Activated CD4-positive, alpha-beta memory T cell treated with anti-CD3 and anti-CD28 coated beads for 36 hours (primary cell): Measurements from ENCODE around the gene CSAD. TPM values are rescaled to one million over a fixed set of nuclear protein-coding genes. Genes with fewer than 3 reads are reported as not detected.

Source experiments
- CTCF ChIA-PET: fragments of 350-600 bp; sonication (Branson Sonifier 250); formaldehyde crosslinking; loops from one replicate; lab custom pipeline; 2021; ENCODE audit warnings: antibody characterized with exemption, inconsistent platforms; lab: Charles Lee
- POLR2A ChIA-PET: fragments of 350-600 bp; sonication (Branson Sonifier 250); formaldehyde crosslinking; loops from one replicate; lab custom pipeline; 2021; ENCODE audit warnings: antibody characterized with exemption; lab: Charles Lee
- DNase-seq: peaks from one replicate; pipeline ENCODE4 v3.0.0-alpha.2; 2020
- H3K27ac Mint-ChIP-seq: one replicate; pipeline ENCODE4 v1.8.0; 2021; ENCODE audit warnings: mixed read lengths
- H3K27me3 Mint-ChIP-seq: one replicate; pipeline ENCODE4 v1.8.0; 2021; ENCODE audit warnings: mixed read lengths
- H3K36me3 Mint-ChIP-seq: one replicate; pipeline ENCODE4 v1.8.0; 2021; ENCODE audit warnings: mixed read lengths
- H3K4me1 Mint-ChIP-seq: one replicate; pipeline ENCODE4 v1.8.0; 2021; ENCODE audit warnings: low read depth, mixed read lengths
- H3K4me3 Mint-ChIP-seq: one replicate; pipeline ENCODE4 v1.8.0; 2021; ENCODE audit warnings: mild to moderate bottlenecking, mixed read lengths
- H3K9me3 Mint-ChIP-seq: one replicate; pipeline ENCODE4 v1.8.0; 2021; ENCODE audit warnings: mixed read lengths
- intact Hi-C: fragments of 100-400 bp; cut with micrococcal nuclease; formaldehyde crosslinking; loops from one replicate; pipeline ENCODE4 v1.15.1; 2023
- total RNA-seq, 2 experiments: library from RNA; stranded (reverse); gene quantifications; one replicate each; pipeline ENCODE4 v1.2.3, GENCODE V29; 2021

CSAD gene
- total RNA-seq, 2 experiments from 2014 or later = 21.4 to 23.7 TPM

- Mint-ChIP-seq H3K4me1 (peaks cover 63% of the 10 kb centered on the region), H3K27me3 (no peaks in the 10 kb centered on the region), H3K4me3 (no peak overlapping the region), H3K36me3 (peaks cover 41% of the 10 kb centered on the region), H3K27ac (peak overlapping the region; percentile 88), H3K9me3 (no peaks in the 10 kb centered on the region)
- DNase-seq = no peak
- CTCF ChIA-PET = interaction anchor here (0.8 to 5.6 kb wide), 12 partner anchors 8 to 145 kb away, joined by 3 to 61 read pairs (median 8); partner anchors contain the start of genes CSAD, ITGB7, SOAT2 and ZNF740
- POLR2A ChIA-PET = interaction anchor here (1.4 to 3.9 kb wide), 3 partner anchors 12 to 19 kb away, joined by 4 to 19 read pairs (median 15); partner anchors contain the start of genes CSAD and ZNF740
- intact Hi-C loops = loop anchor here (1.0 to 5.0 kb wide), 4 partner anchors 10 to 122 kb away; partner anchors contain the start of genes CSAD, IGFBP6, SPRYD3 and ZNF740
Observed at GRCh38 chr12:53199700-53200099, 19.0 kb upstream of the CSAD start.

- Mint-ChIP-seq H3K27me3 (no peaks in the 10 kb centered on the region), H3K9me3 (no peaks in the 10 kb centered on the region), H3K4me1 (peaks cover 53% of the 10 kb centered on the region), H3K36me3 (peaks cover 45% of the 10 kb centered on the region), H3K4me3 (peak overlapping the region; percentile 61), H3K27ac (peak overlapping the region; percentile 91)
- CTCF ChIA-PET = interaction anchor here (0.5 to 5.6 kb wide), 22 partner anchors 9 to 1174 kb away, joined by 3 to 61 read pairs (median 6); partner anchors contain the start of genes AAAS, CSAD, ITGB7 and SOAT2
- DNase-seq = no peak
- intact Hi-C loops = no loop called here
- POLR2A ChIA-PET = interaction anchor here (1.1 to 3.9 kb wide), 5 partner anchors 11 to 88 kb away, joined by 3 to 19 read pairs (median 4); partner anchors contain the start of genes CSAD and ZNF740
Observed at GRCh38 chr12:53198486-53199110, 17.9 kb upstream of the CSAD start.

- no peaks in the 10 kb centered on the region for H3K27me3 Mint-ChIP-seq
- intact Hi-C loops = no loop called here
- H3K4me1 Mint-ChIP-seq = peaks cover 45% of the 10 kb centered on the region
- ChIA-PET POLR2A (interaction anchor here (1.0 to 3.9 kb wide), 4 partner anchors 9 to 23 kb away, joined by 3 to 19 read pairs (median 10); partner anchors contain the start of genes CSAD and ZNF740), CTCF (interaction anchor here (0.9 to 5.6 kb wide), 22 partner anchors 9 to 149 kb away, joined by 3 to 61 read pairs (median 6); partner anchors contain the start of genes AAAS, CSAD, ESPL1 and ITGB7)
- no peak for DNase-seq
- no peak overlapping the region for H3K27ac Mint-ChIP-seq
- H3K36me3 Mint-ChIP-seq = peaks cover 48% of the 10 kb centered on the region
- no peaks in the 10 kb centered on the region for H3K9me3 Mint-ChIP-seq
- no peak overlapping the region for H3K4me3 Mint-ChIP-seq
Observed at GRCh38 chr12:53197011-53197640, 16.4 kb upstream of the CSAD start.

GRCh38 chr12:53196486-53196885, 15.8 kb upstream of the CSAD start:
- intact Hi-C loops = no loop called here
- Mint-ChIP-seq H3K27ac (no peak overlapping the region), H3K4me3 (no peak overlapping the region), H3K4me1 (peaks cover 40% of the 10 kb centered on the region), H3K27me3 (no peaks in the 10 kb centered on the region), H3K9me3 (no peaks in the 10 kb centered on the region), H3K36me3 (peaks cover 51% of the 10 kb centered on the region)
- no peak for DNase-seq
- ChIA-PET POLR2A (no interaction called here), CTCF (interaction anchor here (1.6 to 5.6 kb wide), 9 partner anchors 8 to 131 kb away, joined by 3 to 61 read pairs (median 13); partner anchors contain the start of genes ESPL1 and MYG1)

GRCh38 chr12:53195516-53196420, 15.0 kb upstream of the CSAD start:
- POLR2A ChIA-PET = interaction anchor here (1.4 to 1.8 kb wide), 2 partner anchors 11 to 14 kb away, joined by 6 read pairs; partner anchors contain the start of gene ITGB7
- Mint-ChIP-seq H3K27me3 (no peaks in the 10 kb centered on the region), H3K36me3 (peaks cover 50% of the 10 kb centered on the region), H3K4me1 (peaks cover 34% of the 10 kb centered on the region), H3K4me3 (no peak overlapping the region), H3K27ac (no peak overlapping the region), H3K9me3 (no peaks in the 10 kb centered on the region)
- CTCF ChIA-PET = interaction anchor here (0.8 to 5.4 kb wide), 6 partner anchors 17 to 130 kb away, joined by 5 to 38 read pairs (median 6); partner anchors contain the start of gene ESPL1
- intact Hi-C loops = no loop called here
- DNase-seq = no peak

GRCh38 chr12:53194973-53195372, 14.2 kb upstream of the CSAD start:
- H3K4me3 Mint-ChIP-seq = no peak overlapping the region
- no peak overlapping the region for H3K27ac Mint-ChIP-seq
- peaks cover 48% of the 10 kb centered on the region for H3K36me3 Mint-ChIP-seq
- intact Hi-C loops = no loop called here
- H3K27me3 Mint-ChIP-seq = no peaks in the 10 kb centered on the region
- H3K9me3 Mint-ChIP-seq = no peaks in the 10 kb centered on the region
- POLR2A ChIA-PET = interaction anchor here (1.3 to 1.8 kb wide), 3 partner anchors 12 to 76 kb away, joined by 3 to 6 read pairs (median 6); partner anchors contain the start of gene ITGB7
- CTCF ChIA-PET = interaction anchor here (0.8 to 5.4 kb wide), 7 partner anchors 18 to 129 kb away, joined by 3 to 38 read pairs (median 6); partner anchors contain the start of gene ESPL1
- H3K4me1 Mint-ChIP-seq = peaks cover 30% of the 10 kb centered on the region
- DNase-seq = no peak

- intact Hi-C loops = no loop called here
- no peaks in the 10 kb centered on the region for H3K9me3 Mint-ChIP-seq
- CTCF ChIA-PET = interaction anchor here (1.0 to 5.4 kb wide), 5 partner anchors 19 to 128 kb away, joined by 3 to 38 read pairs (median 6); no protein-coding TSS in a partner anchor
- H3K27me3 Mint-ChIP-seq = no peaks in the 10 kb centered on the region
- peaks cover 46% of the 10 kb centered on the region for H3K36me3 Mint-ChIP-seq
- POLR2A ChIA-PET = interaction anchor here (1.3 to 1.8 kb wide), 2 partner anchors 13 to 77 kb away, joined by 3 to 6 read pairs; partner anchors contain the start of gene ITGB7
- no peak overlapping the region for H3K4me3 Mint-ChIP-seq
- no peak for DNase-seq
- H3K27ac Mint-ChIP-seq = no peak overlapping the region
- peaks cover 26% of the 10 kb centered on the region for H3K4me1 Mint-ChIP-seq
Observed at GRCh38 chr12:53193985-53194716, 13.4 kb upstream of the CSAD start.

- ChIA-PET CTCF (interaction anchor here (0.7 to 6.6 kb wide), 2 partner anchors 33 to 128 kb away, joined by 4 to 53 read pairs; partner anchors contain the start of gene AAAS), POLR2A (no interaction called here)
- H3K4me3 Mint-ChIP-seq = no peak overlapping the region
- DNase-seq = no peak
- peaks cover 15% of the 10 kb centered on the region for H3K4me1 Mint-ChIP-seq
- no peaks in the 10 kb centered on the region for H3K9me3 Mint-ChIP-seq
- intact Hi-C loops = no loop called here
- H3K36me3 Mint-ChIP-seq = peaks cover 50% of the 10 kb centered on the region
- no peaks in the 10 kb centered on the region for H3K27me3 Mint-ChIP-seq
- no peak overlapping the region for H3K27ac Mint-ChIP-seq
Observed at GRCh38 chr12:53193040-53193439, 12.3 kb upstream of the CSAD start.

GRCh38 chr12:53192531-53193021, 11.9 kb upstream of the CSAD start:
- POLR2A ChIA-PET = no interaction called here
- Mint-ChIP-seq H3K4me3 (no peak overlapping the region), H3K27ac (no peak overlapping the region), H3K27me3 (no peaks in the 10 kb centered on the region), H3K36me3 (peaks cover 49% of the 10 kb centered on the region), H3K4me1 (peaks cover 11% of the 10 kb centered on the region), H3K9me3 (no peaks in the 10 kb centered on the region)
- CTCF ChIA-PET = interaction anchor here (6.6 kb wide), 1 partner anchor 33 kb away, joined by 53 read pairs; no protein-coding TSS in a partner anchor
- no peak for DNase-seq
- intact Hi-C loops = no loop called here

GRCh38 chr12:53191885-53192530, 11.3 kb upstream of the CSAD start:
- Mint-ChIP-seq H3K27ac (no peak overlapping the region), H3K36me3 (peaks cover 52% of the 10 kb centered on the region), H3K9me3 (no peaks in the 10 kb centered on the region), H3K27me3 (no peaks in the 10 kb centered on the region), H3K4me3 (no peak overlapping the region), H3K4me1 (peaks cover 9% of the 10 kb centered on the region)
- ChIA-PET POLR2A (no interaction called here), CTCF (interaction anchor here (6.6 kb wide), 1 partner anchor 32 kb away, joined by 53 read pairs; no protein-coding TSS in a partner anchor)
- DNase-seq = no peak
- intact Hi-C loops = no loop called here
